K562 (cell line): ENCODE data around the gene LRRC25. TPM values are rescaled to one million over a fixed set of nuclear protein-coding genes. Genes with fewer than 3 reads are reported as not detected.

Experiments used
- CBFB ChIP-seq: sonication (generic); formaldehyde crosslinking; IDR thresholded peaks from 2 replicates; pipeline ENCODE4 v1.4.0; 2020; ENCODE audit warnings: mild to moderate bottlenecking, missing genetic modification reagents
- DNMT1 ChIP-seq: fragments of 450-650 bp; IDR thresholded peaks from 2 replicates; pipeline ENCODE4 v1.6.1; 2016; ENCODE audit warnings: antibody characterized with exemption, mild to moderate bottlenecking
- HIVEP1 ChIP-seq: fragments of 250-450 bp; sonication (Bioruptor Pico); IDR thresholded peaks from 2 replicates; pipeline ENCODE4 v1.4.0; 2020; ENCODE audit warnings: mild to moderate bottlenecking
- KDM4B ChIP-seq, 2 experiments: fragments of 450-650 bp in 1 of 2; sonication (generic) in 1 of 2; IDR thresholded peaks; 2 replicates each; pipeline ENCODE4 v1.6.1; 2016 to 2017; ENCODE audit warnings: borderline replicate concordance in 2 of 2, antibody characterized with exemption in 1 of 2, low read depth in 1 of 2, mild to moderate bottlenecking in 1 of 2
- KDM5B ChIP-seq: fragments of 200-600 bp; sonication (generic); IDR thresholded peaks from 2 replicates; pipeline ENCODE4 v1.6.1; 2012; ENCODE audit warnings: low read depth, mild to moderate bottlenecking, moderate library complexity, low read length, control low read depth, inconsistent platforms; ENCODE audit not compliant: insufficient replicate concordance
- KLF6 ChIP-seq: fragments of 250-450 bp; sonication (Bioruptor Pico); IDR thresholded peaks from 2 replicates; pipeline ENCODE4 v1.4.0; 2020; ENCODE audit warnings: mild to moderate bottlenecking, moderate library complexity, borderline replicate concordance
- MITF ChIP-seq: IDR thresholded peaks from 2 replicates; pipeline ENCODE4 v1.6.1; 2014; ENCODE audit warnings: antibody characterized with exemption
- MYNN ChIP-seq, 2 experiments: sonication (generic); formaldehyde crosslinking in 1 of 2; IDR thresholded peaks; 2 replicates each; pipeline versions ENCODE4 v1.5.0 to v1.6.1; 2016 to 2020; ENCODE audit warnings: antibody characterized with exemption in 1 of 2, missing genetic modification reagents in 1 of 2
- POLR2B ChIP-seq: fragments of 450-650 bp; IDR thresholded peaks from 2 replicates; pipeline ENCODE4 v1.6.1; 2018; ENCODE audit warnings: low read depth; ENCODE audit not compliant: partially characterized antibody
- REST ChIP-seq, 2 experiments: fragments of 450-650 bp; formaldehyde crosslinking in 1 of 2; IDR thresholded peaks; 2 replicates each; pipeline versions ENCODE4 v1.4.0 to v1.6.1; 2014 to 2020; ENCODE audit warnings: mild to moderate bottlenecking in 2 of 2, borderline replicate concordance in 1 of 2, low read depth in 1 of 2
- ZBTB1 ChIP-seq: sonication (generic); formaldehyde crosslinking; IDR thresholded peaks from 2 replicates; pipeline ENCODE4 v1.8.1; 2023; ENCODE audit warnings: missing genetic modification reagents, low read depth, mild to moderate bottlenecking, borderline replicate concordance
- ZC3H4 ChIP-seq: sonication (generic); formaldehyde crosslinking; IDR thresholded peaks from 2 replicates; pipeline ENCODE4 v1.9.0; 2021; ENCODE audit warnings: missing genetic modification reagents, borderline replicate concordance
- ZNF143 ChIP-seq: sonication (generic); formaldehyde crosslinking; IDR thresholded peaks from 2 replicates; pipeline ENCODE4 v1.9.0; 2022; ENCODE audit warnings: mild to moderate bottlenecking, missing genetic modification reagents
- ZNF24 ChIP-seq: fragments of 450-650 bp; IDR thresholded peaks from 2 replicates; pipeline ENCODE4 v1.6.1; 2016
- polyA plus RNA-seq, 8 experiments: library from polyadenylated mRNA; depleted of rRNA in 4 of 8; stranded (reverse) in 5 of 8; unstranded in 3 of 8; fragments of >200 nt; fragmentation: Nextera tagmentation in 2 of 8; fragmentation: Illumina TruSeq in 1 of 8; extraction: Ambion mirVana in 2 of 8; extraction: Trizol in 1 of 8; gene quantifications; 2 replicates each; pipeline versions ENCODE4 v1.2.1 to v1.2.3, GENCODE V29; 2011 to 2014; ENCODE audit warnings: inconsistent platforms in 1 of 8, missing spikeins in 1 of 8
- total RNA-seq, 7 experiments: library from RNA; depleted of rRNA in 6 of 7; stranded (reverse); fragments of >200 nt in 6 of 7; fragmentation: Illumina TruSeq in 2 of 7; extraction: Trizol in 2 of 7; gene quantifications; 2 replicates each; pipeline versions ENCODE4 v1.2.1 to v1.2.3, GENCODE V29; 2011 to 2021; ENCODE audit warnings: low replicate concordance in 1 of 7
- TF ChIP-seq, protein P1 (sequence below): sonication (generic); formaldehyde crosslinking; IDR thresholded peaks from 2 replicates; pipeline ENCODE4 v1.8.1; 2023; ENCODE audit warnings: mild to moderate bottlenecking, missing genetic modification reagents

The LRRC25 gene
- total and polyA plus RNA-seq, 9 of the 15 experiments (the other 6 are each of a cell fraction or from before 2014, with no cell fraction given) = 0.07 to 0.36 (median 0.10) TPM; not detected in 3

DNA sequence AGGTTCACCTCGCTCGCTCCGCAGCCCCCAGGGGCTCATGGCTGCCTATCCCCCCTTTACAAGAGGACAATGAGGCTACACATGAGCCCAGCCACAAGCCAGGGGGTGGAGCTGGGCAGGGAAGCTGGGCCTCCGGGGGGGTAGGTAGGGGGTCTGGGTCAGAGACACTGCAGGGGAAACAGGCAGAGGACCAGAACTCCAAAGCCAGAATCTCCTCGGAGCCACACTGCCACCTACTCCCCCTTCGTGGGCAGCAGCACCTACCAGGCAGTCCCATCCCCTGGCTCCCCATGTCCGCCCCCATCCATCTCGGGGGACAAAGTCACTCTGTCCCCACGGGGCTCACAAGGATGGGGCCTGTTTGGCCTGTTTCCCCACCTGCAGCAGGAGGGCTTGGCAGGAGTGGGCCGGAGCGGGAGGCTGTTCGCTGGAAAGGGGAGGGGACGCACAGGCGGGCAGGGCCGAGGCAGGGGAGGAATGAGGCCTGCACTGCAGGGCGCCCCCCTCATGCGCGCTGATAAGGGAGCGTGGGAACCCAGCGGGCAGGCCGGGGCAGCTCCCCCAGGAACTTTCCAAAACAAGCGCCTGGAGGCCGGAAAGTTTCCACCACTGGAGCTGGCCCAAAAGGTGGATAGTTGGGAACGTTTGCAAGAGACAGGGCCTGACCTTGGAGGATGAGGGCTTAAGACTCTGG lies 41.1 kb upstream of the LRRC25 start (continued):
- TF ChIP-seq KDM5B = no peak
- TF ChIP-seq KDM4B (IDR thresholded peaks at IDR 0.05; ENCODE audit: borderline replicate concordance in 2 of 2, low read depth in 1 of 2) = no peak
- TF ChIP-seq REST (IDR thresholded peaks at IDR 0.05; ENCODE audit: borderline replicate concordance) = no peak
- no peak for TF ChIP-seq REST (CRISPR knock-in tag; IDR thresholded peaks at IDR 0.05; ENCODE audit: low read depth)
- TF ChIP-seq ZC3H4 (CRISPR knock-in tag) = no peak
- TF ChIP-seq MYNN (IDR thresholded peaks at IDR 0.05) = peak; percentile 92
- no peak for TF ChIP-seq MYNN (CRISPR knock-in tag; IDR thresholded peaks at IDR 0.05)
- TF ChIP-seq MITF = no peak
- TF ChIP-seq ZNF143 (CRISPR knock-in tag) = no peak
- TF ChIP-seq ZBTB1 = no peak
- TF ChIP-seq CBFB (CRISPR knock-in tag) = no peak; the same call in 1 of the 2 replicates
- peak; percentile 34 for TF ChIP-seq POLR2B
- no peak for TF ChIP-seq DNMT1
- no peak for TF ChIP-seq KLF6 (CRISPR knock-in tag)
- no peak for TF ChIP-seq ZNF24
- TF ChIP-seq HIVEP1 = no peak
- TF ChIP-seq, protein P1, sequence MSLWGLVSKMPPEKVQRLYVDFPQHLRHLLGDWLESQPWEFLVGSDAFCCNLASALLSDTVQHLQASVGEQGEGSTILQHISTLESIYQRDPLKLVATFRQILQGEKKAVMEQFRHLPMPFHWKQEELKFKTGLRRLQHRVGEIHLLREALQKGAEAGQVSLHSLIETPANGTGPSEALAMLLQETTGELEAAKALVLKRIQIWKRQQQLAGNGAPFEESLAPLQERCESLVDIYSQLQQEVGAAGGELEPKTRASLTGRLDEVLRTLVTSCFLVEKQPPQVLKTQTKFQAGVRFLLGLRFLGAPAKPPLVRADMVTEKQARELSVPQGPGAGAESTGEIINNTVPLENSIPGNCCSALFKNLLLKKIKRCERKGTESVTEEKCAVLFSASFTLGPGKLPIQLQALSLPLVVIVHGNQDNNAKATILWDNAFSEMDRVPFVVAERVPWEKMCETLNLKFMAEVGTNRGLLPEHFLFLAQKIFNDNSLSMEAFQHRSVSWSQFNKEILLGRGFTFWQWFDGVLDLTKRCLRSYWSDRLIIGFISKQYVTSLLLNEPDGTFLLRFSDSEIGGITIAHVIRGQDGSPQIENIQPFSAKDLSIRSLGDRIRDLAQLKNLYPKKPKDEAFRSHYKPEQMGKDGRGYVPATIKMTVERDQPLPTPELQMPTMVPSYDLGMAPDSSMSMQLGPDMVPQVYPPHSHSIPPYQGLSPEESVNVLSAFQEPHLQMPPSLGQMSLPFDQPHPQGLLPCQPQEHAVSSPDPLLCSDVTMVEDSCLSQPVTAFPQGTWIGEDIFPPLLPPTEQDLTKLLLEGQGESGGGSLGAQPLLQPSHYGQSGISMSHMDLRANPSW = 0 out of 2 replicates have a peak, but pooled peaks have one; percentile 81
